Lower leg skin (tissue), 4 donors: ENCODE results near the gene ARG2. TPM values are rescaled to one million over a fixed set of nuclear protein-coding genes. Genes with fewer than 3 reads are reported as not detected.
A peak's percentile ranks its signal among the peaks of the same experiment; 100 is the strongest.

Experiments used
- DNase-seq, 2 donors: peaks; one replicate each; pipeline ENCODE4 v3.0.0-alpha.2; 2019; ENCODE audit warnings: low spot score in 2 of 2
- H3K4me3 ChIP-seq: fragments of 200-600 bp; sonication (generic); 2 replicates; pipeline ENCODE4 v1.5.1; 2017; ENCODE audit warnings: mild to moderate bottlenecking, low read depth; ENCODE audit not compliant: poor library complexity, severe bottlenecking
- CTCF ChIP-seq, 3 donors: fragments of 450-650 bp; IDR thresholded peaks; one replicate each; pipeline ENCODE4 v1.5.1; 2016; ENCODE audit warnings: antibody characterized with exemption in 3 of 3, mild to moderate bottlenecking in 3 of 3, moderate library complexity in 2 of 3
- POLR2A ChIP-seq, 2 donors: fragments of 450-650 bp; IDR thresholded peaks; one replicate each; pipeline ENCODE4 v1.6.1; 2016 to 2017; ENCODE audit warnings: antibody characterized with exemption in 2 of 2, mild to moderate bottlenecking in 1 of 2, moderate library complexity in 1 of 2
- WGBS, 2 donors: methylation state at CpG; one replicate each; pipeline ENCODE4 v1.1.5; 2018; 5-methylcytosine and 5-hydroxymethylcytosine counted together
- intact Hi-C: fragments of 100-400 bp; cut with DNase I; formaldehyde crosslinking; loops from one replicate; pipeline ENCODE4 v1.15.0; 2023; ENCODE audit warnings: low total_unique reads
- total RNA-seq, 4 donors: library from RNA; depleted of rRNA; stranded (reverse); fragments of >200 nt; gene quantifications; one replicate each; pipeline ENCODE4 v1.1.0, GENCODE V29; 2016

ARG2 gene
- total RNA-seq, 4 donors from 2014 or later = 3.5 to 6.8 (median 5.2) TPM

- TF ChIP-seq POLR2A (IDR thresholded peaks at IDR 0.05) (no peak), CTCF (IDR thresholded peaks at IDR 0.05) (no peak)
- 56 to 69% methylated on average over 5 of the region's 5 CpGs for WGBS, 2 donors
- peak in 1 of 2 donors; percentile 18 for DNase-seq
- H3K4me3 ChIP-seq = no peak overlapping the region
- intact Hi-C loops = no loop called here
Measured at GRCh38 chr14:67602995-67603545, 16.6 kb upstream of the ARG2 start.

DNA sequence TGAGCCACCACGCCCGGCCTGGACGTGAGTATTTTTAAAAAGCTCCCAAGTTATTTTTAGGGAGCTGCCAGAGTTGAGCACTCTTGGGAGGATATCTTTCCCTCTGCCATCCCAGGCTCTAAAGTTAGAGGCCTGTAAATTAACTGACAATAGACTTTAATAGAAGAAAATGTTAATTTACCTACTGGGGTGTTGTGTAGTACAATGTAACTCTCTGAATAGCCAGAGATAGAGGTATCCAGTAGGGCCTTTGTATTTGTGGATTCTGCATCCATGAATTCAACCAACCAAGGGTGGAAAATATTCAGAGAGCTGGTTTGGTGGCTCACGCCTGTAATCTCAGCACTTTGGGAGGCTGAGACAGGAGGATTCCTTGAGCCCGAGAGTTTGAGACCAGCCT lies 12.1 kb upstream of the ARG2 start:
- DNase-seq = peak in 1 of 2 donors; percentile 14

GRCh38 chr14:67609642-67610310 lies 9.9 kb upstream of the ARG2 start:
- DNase-seq = no peak

More for the DNA sequence above, 12.1 kb upstream of the ARG2 start:
- intact Hi-C loops = no loop called here
- H3K4me3 ChIP-seq = no peak overlapping the region
- no peak for TF ChIP-seq POLR2A (IDR thresholded peaks at IDR 0.05)
- no peak for TF ChIP-seq CTCF (IDR thresholded peaks at IDR 0.05)
- 92 to 95% methylated on average over 5 of the region's 5 CpGs for WGBS, 2 donors

GRCh38 chr14:67610491-67610890 lies 9.2 kb upstream of the ARG2 start:
- TF ChIP-seq CTCF (IDR thresholded peaks at IDR 0.05) (no peak), POLR2A (IDR thresholded peaks at IDR 0.05) (no peak)
- H3K4me3 ChIP-seq = no peak overlapping the region
- intact Hi-C loops = loop anchor here (10.0 kb wide), 1 partner anchor 54 kb away; no protein-coding TSS in a partner anchor
- DNase-seq = no peak
- WGBS, 2 donors = 87 to 93% methylated on average over 1 of the region's 1 CpG

More at GRCh38 chr14:67609642-67610310, 9.9 kb upstream of the ARG2 start:
- intact Hi-C loops = loop anchor here (10.0 kb wide), 1 partner anchor 55 kb away; no protein-coding TSS in a partner anchor
- WGBS, 2 donors = 55 to 63% methylated on average over 10 of the region's 10 CpGs
- no peak overlapping the region for H3K4me3 ChIP-seq
- TF ChIP-seq CTCF (IDR thresholded peaks at IDR 0.05) (no peak), POLR2A (IDR thresholded peaks at IDR 0.05) (no peak)

- H3K4me3 ChIP-seq = no peak overlapping the region
- intact Hi-C loops = loop anchor here (10.0 kb wide), 1 partner anchor 46 kb away; no protein-coding TSS in a partner anchor
- TF ChIP-seq POLR2A (IDR thresholded peaks at IDR 0.05) = no peak
- TF ChIP-seq CTCF (IDR thresholded peaks at IDR 0.05) = peak in 1 of 3 donors; percentile 47
- no peak for DNase-seq
Measured at GRCh38 chr14:67618617-67619063, 1.1 kb upstream of the ARG2 start.
